Globus pallidus (tissue), 1 donor: Measurements from ENCODE around the gene CPNE9.

ENCODE experiments used
- DNase-seq: peaks from one replicate; pipeline ENCODE4 v3.0.0-alpha.2; 2015; ENCODE audit warnings: low spot score

Gene CPNE9, protein sequence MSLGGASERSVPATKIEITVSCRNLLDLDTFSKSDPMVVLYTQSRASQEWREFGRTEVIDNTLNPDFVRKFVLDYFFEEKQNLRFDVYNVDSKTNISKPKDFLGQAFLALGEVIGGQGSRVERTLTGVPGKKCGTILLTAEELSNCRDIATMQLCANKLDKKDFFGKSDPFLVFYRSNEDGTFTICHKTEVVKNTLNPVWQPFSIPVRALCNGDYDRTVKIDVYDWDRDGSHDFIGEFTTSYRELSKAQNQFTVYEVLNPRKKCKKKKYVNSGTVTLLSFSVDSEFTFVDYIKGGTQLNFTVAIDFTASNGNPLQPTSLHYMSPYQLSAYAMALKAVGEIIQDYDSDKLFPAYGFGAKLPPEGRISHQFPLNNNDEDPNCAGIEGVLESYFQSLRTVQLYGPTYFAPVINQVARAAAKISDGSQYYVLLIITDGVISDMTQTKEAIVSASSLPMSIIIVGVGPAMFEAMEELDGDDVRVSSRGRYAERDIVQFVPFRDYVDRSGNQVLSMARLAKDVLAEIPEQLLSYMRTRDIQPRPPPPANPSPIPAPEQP

DNA sequence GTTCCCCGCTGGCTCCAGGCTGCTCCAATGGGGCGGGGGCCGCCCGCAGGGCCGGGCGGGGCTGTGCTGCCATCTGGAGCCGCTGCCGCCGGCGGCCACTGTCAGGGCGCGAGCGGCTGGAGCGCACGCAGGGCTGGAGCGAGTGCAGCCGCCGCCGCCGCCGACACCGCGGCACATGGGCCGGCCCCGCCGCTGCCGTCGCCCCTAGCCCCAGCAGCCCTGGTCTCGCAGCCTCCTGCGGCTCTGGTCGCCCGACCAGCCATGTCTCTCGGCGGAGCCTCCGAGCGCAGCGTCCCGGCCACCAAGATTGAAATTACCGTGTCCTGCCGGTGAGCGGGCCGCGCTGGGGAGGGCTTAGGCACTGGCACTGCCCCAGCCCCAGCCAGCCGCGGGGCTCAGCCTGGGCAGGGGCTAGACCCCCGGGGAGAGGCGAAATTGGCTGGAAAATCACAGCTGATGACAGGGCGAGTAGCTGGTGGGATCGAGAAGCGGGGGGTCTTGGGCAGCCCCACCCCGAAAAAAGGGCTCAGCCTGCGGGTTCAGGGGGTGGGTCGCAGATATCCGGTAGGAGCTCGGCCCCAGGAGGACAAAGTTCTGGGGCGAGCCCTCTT, at the start of gene CPNE9:
TSS of gene CPNE9 (plus strand) at position 98 of the 611 bp plus-strand sequence. CDS start at position 262, 164 bp downstream.
- DNase-seq, result no peak

DNA sequence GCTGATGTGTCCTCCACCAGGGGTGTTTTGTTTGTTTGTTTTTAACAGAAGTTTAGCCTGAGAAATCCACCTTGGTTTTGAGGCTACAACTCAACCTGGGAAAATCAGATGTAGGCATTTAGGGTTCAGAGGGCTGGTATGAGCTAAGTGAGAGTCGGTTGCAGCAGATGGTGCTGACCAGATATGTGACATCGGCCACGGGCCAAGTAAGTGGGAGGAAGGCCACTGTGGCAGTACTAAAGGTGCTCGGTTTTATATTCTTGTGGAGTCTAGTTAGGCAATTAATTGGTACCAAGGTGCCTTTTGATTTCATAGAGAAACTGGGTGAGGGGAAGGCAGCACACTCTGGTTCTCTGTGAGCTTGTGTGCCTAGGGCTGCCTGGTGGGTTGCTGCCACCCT, 43.8 kb upstream of the CPNE9 start:
- no peak for DNase-seq

DNA sequence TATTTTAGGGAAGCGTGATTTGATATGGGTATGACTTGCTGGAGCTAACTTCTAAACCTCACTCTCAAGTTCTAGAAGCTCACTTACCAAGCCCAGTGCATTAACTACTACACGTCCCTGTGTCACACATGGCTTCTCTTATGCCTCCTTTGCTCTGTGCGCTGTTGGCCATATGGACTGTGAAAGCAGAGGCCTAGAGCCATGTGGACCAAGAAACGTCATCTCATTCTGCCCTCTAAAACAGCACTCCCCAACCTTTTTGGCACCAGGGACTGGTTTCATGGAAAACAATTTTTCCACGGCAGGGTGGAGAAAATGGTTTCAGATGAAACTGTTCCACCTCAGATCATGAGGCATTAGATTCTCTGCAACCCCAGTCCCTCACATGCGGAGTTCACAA, 42.7 kb upstream of the CPNE9 start:
- no peak for DNase-seq

DNA sequence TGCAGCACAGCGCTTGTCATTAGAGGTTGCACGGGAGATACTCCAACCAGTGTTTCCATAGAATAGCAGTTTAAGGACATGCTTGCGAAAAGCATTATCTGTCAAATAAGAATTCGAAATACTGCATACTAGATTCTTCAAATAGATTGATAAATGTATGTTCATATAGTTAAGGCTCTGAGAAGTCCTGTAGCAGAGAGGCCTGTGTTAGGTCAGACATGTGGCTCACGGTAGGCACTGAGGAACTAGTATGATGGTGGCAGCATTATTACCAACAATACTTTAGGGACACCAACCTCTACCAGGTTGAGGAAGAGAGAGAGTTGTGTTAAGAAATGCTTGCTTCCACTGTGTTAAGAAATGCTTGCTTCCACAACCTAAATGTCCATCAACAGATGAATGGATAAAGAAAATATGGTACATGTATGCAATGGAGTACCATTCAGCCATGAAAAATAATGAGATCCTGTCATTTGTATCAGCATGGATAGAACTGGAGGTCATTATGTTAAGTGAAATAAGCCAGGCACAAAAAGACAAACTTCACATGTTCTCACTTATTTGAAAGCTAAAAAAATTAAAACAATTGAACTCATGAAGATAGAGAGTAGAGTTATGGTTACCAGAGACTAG, 39.4 kb upstream of the CPNE9 start:
- DNase-seq, result no peak

DNA sequence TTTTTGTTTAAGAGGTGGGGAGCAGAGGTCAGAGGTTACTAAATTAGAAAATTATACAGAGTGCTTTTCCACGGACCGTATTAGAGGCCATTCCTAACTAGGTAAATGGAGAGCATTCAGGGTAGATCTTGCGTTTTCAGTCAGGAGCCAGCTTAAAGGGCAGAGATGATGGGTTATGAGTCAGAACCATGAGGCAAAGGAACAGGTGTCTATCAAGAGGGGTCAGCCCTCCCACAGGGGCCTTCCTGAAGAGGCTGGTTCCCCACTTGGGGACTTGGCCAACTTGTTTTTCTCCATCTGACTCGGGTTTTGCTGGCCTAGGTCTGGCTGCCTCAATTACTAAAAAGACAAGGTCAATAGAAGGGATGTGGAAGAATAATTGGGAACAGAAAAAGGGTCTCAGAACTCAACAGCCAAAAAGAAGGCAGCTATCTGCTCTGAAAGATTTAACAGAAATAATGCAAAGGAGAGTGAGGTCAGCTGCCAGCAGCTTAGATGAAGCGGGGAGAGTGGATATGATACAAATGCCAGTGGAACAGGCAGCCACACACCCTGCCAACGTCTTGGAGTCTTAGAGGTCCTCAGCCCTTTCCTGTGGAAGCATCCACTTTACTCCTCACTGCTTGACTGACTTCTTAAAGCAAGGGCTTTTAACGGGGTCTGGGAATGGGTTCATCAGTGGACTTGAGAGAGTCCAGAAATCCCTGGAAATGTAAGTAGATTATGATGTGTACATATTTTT, 36.8 kb upstream of the CPNE9 start:
- no peak for DNase-seq

DNA sequence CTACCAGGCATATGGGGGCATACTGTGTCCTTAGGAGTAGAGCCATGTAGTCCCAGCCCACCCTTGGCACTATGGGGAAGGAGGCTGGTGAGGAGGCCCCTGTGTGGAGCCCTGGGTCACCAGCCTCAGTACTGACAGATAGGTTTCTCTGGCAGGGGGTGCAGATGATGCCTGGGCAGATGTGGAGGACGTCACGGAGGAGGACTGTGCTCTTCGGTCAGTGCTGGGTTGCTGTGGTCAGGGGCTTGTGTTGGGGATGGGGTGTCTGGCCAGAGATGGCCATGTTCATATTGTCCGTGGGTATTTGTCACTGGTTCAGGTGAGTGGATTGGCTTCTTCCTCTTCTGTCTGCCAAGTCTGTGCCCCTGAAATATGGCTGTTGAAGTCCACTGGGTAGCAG, 34.4 kb upstream of the CPNE9 start:
- no peak for DNase-seq

DNA sequence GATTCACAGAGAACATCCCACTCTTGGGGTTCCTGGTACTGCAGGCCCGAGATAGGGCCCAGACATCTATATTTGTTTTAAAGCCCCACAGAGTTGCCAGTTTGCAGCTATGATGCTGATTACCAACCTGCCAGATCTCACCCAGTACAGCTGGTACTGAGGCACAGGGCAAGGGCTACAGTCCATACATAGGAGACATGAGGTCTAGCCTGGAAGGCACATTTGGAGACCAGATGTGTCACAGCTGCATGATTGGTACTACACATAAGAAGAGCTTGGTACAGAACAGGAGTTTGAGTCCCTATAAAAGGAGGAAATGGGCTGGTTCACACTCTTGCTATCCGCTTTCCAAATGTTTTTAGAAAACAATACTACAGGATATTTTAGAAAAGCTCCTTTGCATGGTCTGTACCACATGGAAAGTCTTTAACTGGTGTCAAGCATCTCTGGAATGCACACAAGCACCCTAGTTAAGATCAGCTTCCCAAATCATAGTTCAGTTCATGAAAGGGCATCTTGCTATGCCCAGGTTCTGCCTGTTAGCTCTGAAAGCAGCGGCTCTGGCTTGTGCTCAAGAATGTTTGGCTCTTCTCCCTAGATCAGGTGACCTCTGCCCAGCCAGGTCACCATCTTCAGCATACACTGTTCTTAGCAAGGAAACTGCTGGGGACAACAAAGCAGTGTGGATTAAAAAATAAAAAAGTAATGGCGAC, 33.8 kb upstream of the CPNE9 start:
- no peak for DNase-seq

DNA sequence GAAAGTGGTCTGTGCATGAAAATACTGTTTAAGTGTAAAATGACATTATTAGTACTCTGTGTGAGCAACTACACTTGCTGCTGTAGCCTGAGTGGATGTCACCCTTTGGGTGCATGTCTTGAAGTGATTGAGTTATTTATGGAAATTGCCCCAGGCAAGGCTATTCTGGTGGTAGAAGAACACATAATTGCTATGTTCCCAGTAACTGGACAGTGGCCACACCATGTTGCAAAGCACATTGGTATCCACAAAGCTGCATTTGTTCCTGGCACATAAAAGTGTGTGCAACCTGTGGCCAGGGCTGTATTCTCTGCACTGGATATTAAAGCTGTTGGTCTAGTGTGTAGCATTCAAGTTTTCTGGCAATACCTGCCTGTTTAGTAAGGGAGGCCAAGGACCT, 30.6 kb upstream of the CPNE9 start:
- DNase-seq, result no peak

DNA sequence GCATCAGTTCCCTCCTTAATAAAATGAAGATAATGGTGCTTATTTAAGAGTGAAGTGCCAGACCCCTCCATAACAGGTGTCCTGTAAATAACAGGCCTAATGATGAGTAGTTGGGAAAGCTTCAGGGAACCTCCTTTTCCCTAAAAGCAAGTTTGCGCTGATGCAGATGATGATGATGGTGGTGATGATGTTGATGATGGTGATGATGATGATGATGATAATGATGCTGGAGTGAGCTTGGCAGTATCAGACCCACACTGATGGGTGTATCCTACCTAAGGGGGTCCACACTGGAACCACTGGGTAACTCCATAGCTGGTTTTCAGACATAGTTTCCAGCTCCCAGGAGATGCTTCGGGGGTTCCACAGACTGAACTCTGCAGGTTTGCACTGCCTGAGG, 29.9 kb upstream of the CPNE9 start:
- DNase-seq, result no peak

DNA sequence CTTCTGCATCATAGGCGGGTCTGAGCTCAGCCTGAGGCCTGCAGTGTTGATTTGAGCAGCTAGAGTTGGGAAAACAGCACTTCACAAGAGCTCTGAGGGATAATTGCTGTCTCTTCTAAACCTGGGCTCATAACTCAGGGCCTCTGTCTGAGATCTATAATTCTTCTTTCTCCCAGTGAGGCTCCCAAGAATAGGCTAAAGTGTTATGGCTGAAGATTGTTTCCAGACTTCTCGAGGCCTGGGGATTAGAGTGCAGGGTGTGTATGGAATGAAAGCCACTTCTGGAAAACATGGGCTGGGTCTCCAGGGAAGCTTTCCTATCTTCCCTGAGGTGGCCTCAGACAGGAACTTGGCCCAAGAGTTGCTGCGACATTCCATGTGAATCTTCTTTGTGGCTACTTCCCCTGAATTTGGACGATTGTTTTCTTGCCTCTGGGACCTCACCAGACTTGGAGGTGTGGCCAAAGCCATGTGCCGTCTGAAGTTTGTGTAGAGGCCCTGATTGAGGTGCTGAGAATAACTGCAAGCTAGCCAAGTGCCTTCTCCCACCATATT, 27.8 kb upstream of the CPNE9 start:
- DNase-seq, result no peak

DNA sequence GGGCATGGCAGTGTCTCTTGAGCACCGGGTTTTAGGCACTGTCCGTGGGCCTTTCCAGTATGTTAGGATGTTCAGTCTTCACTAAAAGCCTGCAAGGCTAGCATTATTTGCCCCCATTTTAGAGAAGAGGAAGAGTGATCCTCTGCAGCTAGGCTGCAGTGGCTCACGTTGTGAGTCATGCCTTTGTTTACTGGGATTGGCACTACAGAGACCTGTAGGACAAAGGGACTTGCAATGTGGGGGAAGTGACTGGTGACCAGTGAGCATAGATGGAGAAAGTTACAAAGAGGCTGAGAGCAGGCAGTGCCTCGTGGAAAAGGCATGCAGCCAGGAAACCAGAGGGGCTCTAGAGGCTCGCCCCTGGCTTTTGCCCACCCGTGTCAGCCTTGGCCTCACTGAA, 26.8 kb upstream of the CPNE9 start:
- DNase-seq, result no peak

DNA sequence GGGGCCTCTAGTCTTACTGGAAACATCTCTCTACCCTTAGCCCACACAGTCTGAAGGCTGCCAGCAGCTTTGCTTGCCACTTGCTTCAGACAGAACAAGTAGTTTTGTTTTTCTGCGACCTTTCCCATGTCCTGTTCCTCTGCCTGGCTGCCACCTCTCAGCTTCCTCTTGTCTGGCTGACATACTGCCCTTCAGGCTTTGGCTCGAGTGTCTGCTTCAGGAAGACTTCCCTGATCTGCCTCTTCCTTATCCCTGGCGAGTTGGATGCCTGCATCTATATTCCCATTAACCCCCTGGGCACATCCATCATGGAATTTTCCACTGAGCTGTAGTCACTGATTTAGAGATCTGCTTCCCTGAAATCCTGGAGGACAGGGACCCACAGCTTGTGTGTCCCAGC, 25.1 kb upstream of the CPNE9 start:
- DNase-seq, result no peak

DNA sequence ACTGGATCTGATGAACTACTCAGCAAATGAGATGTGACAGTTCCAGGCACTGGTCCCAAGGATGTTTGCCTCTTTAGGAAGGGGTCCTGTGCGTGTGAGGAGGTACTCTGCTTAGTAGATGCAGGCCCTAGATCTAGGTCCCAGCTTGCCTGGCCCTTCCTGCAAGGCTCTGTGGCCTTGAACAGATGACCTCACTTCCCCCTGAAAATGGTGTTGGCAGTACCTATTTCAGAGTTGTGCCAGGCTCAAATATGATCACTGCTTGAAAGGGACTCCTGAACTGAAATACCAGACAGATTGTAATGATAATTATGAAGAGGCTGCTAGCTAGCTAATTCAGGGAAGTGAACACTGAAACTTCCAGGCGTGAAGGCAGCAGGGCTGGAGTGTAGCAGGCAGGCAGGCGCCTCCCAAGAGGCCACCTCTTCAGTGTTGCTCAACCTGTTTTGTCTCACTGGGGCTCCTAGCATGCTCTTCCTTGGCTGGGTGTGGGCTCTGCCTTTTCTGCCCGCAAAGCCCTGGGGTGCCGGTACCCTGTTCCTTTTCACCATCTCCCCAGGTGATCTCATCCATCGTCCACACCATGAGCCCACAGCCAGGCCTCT, 24.1 kb upstream of the CPNE9 start:
- DNase-seq, result no peak

DNA sequence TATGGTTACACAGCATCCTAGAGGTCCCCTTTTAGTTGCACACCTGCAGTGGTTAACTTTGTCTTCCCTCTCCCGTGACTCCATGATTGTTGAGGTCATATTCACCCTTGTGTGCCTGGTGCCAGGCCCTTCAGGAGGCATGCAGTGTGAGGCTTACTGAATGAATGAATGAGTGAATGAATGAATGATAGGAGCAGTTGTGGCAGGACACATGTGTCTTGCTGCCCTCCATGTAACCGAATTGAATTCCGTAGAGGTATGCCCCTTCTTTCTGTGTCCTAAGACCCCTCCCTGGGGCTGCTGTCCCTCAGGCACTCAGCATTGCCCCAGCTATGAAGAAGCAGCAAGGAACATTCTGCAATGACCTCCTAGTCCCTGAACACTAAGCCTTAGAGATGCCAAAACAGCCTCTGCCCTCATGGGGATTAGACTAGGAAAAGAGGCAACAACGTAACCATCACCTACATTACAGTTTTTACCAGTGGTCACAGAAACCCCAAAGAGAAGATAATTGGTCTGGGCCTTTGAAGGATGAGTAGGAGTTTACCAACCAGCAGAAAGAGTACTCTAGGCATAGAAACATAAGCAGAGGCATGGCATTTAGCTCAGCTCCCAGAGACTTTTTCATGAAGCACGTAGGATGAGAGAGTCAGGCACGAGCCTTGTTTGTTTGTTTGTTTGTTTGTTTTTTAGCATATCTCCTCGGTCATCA, 22.5 kb upstream of the CPNE9 start:
- DNase-seq, result no peak

DNA sequence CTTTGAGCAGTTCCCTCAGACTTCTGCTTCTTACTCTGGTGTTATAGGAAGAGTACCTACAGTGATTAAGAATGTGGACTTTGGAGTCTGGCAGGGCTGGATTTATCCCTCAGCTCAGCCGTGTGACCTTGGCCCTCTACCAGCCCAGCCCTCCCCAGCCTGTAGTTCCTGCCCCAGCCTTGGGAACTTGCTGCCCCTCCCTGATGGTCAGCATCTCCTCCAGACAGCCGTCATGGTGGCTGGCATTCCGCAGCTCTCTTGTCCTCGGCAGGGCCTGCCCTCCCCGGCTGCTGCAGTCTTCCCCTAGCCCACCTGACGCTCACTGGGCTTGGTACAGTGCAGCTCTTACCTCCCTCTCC, 21.9 kb upstream of the CPNE9 start:
- DNase-seq, result no peak

DNA sequence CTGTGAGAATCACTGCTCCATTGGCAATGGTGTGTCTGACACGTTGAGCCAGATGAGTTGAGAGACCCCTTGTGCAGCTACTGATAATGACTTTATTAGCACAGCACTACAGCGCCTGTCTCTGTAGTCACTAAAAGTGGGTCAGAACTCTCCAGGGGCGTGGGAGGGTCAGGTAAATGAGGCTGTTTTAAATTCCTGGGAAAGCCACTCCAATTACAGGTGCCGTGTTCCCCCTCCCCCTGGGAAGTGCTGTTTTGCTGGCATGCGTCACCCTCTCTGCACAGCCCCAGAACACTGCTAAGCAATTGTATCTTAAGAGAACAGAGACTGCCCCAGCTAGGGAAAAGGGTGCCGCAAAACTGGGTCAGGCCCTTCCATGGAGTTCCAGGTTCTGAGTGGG, 21.5 kb upstream of the CPNE9 start:
- DNase-seq, result no peak

DNA sequence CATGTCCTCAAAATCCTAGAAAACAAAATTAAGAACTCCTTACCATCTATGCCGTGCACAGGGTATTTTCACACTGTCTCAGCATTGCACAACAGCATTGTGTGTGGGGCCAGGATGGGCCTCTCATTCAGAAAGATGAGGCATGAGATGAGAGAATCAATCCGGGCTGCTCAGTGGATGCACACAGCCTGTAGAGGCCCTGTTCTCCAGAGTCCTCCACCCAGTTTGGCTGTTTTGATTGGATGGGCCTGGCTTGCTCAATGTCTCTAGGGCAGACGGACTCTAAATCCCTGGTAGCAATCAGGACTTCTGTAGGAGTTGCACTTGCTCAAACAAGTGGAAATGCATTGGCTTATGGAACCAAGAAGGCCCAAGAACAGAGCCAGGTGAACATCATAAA, 20.2 kb upstream of the CPNE9 start:
- no peak for DNase-seq

DNA sequence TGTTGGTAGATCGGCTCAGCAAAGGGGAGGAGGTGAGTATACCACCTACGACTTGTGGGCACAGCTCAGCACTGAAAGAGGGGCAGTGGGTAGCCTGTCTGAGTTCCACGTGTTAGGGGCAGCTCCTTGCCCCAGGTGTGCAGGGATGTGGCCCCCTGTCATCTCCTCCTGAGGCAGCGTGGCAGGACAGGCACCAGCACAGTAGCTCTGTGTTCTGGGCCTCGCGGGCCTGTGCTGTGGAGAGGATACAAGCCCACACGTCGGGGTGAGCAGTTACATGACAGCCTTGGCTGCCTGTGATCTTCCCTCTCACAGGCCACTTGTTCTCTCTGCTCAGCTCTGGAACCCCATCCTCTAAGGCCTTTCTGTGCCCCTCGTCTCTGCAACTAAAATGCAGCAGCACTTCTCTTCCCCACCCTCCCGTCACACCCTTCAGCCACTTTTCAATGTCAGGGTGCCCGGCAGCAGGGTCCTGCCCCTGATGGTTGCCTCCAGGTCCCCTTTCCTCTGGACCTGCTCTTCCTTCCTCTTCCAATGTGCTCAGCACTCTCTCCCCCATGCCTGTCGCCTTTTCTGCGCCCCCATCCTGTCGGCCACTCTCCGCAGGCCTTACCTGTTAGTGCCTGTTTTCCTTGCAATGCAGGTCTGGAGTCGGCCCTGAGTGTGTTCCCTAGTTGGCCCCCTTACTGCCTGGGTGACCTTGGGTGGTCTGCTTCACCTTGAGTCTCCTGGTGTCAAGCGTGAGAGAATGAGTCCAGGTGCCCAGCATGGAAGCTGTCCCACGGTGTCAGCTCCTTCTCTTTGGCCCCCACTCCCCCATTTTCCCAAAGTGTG, 18.2 kb upstream of the CPNE9 start:
- DNase-seq, result no peak

DNA sequence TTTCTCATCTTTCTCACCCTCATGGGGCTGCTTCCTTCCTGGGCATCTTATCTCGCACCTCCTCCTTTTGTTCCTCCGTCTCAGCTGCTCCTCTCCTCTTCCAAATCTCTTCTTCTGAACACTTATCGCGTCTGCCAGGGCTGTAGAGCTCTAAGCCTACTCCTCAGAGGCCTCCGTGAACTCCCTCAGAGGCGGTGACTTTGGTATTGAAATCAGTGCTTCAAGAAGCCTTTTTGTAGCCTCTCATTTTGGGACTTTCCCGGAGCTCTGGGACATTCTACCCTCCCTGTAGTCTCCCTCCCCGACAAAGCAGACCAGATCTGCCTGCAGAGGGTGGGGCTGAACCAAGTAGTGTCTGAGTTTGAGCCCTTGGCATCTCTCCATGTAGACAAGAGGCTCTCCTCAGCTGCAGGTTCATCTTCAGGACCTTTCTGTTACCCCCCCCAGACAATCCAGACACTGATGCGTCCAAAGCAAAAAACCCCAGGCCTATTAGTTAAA, 17.5 kb upstream of the CPNE9 start:
- DNase-seq, result no peak
